ENCODE results near the gene MT1E. TPM values are rescaled to one million over a fixed set of nuclear protein-coding genes. Genes with fewer than 3 reads are reported as not detected.
A peak's percentile ranks its signal among the peaks of the same experiment; 100 is the strongest.
"Not testable (repeated sequence)": the region's sequence is repeated elsewhere in the genome, so short reads cannot be mapped to it uniquely, and the experiment has no call there.

The MT1E gene
- 1 to 10 TPM in 2 of 3 donors, not detected in 1; 1.4 to 2.5 TPM for polyA plus RNA-seq

- peak in 2 of 3 donors; percentile 10 to 29 for DNase-seq
- Mint-ChIP-seq H3K27ac (peak within 1 kb of the TSS in 1 of 6 donors; percentile 77), H3K4me3 (peak within 1 kb of the TSS; percentile 72 to 89 (median 83)), H3K9me3 (peaks cover 0 to 2% (median 0%) of the 10 kb centered on the region in 6 donors), H3K27me3 (ENCODE audit: low read depth in 3 of 3) (peaks cover 10 to 17% (median 12%) of the 10 kb centered on the region in 3 donors), H3K36me3 (no peaks in the 10 kb centered on the region), H3K4me1 (peaks cover 10 to 12% of the 10 kb centered on the region in 2 donors)
Measured at GRCh38 chr16:56625140-56625942, at the start of gene MT1E. TSS of gene MT1E (plus strand) at chr16:56625781. CDS start at chr16:56625852, 71 bp downstream.

- peaks cover 0 to 3% (median 0%) of the 10 kb centered on the region in 6 donors for H3K9me3 Mint-ChIP-seq
- H3K4me3 Mint-ChIP-seq, result no peak overlapping the region
- peak overlapping the region in 3 of 6 donors; percentile 2 to 37 (median 16) for H3K27ac Mint-ChIP-seq
- H3K36me3 Mint-ChIP-seq, result peaks cover 0 to 5% (median 0%) of the 10 kb centered on the region in 3 donors
- DNase-seq, result peak; percentile 80 to 83 (median 82)
- peaks cover 0 to 6% (median 2%) of the 10 kb centered on the region in 3 donors for H3K27me3 Mint-ChIP-seq (ENCODE audit: low read depth in 3 of 3)
- peaks cover 5 to 10% of the 10 kb centered on the region in 2 donors for H3K4me1 Mint-ChIP-seq
Measured at GRCh38 chr16:56576585-56577299, 48.8 kb upstream of the MT1E start.

GRCh38 chr16:56577300-56577625 lies 48.3 kb upstream of the MT1E start:
- DNase-seq, result no peak
- H3K9me3 Mint-ChIP-seq, result peaks cover 0 to 3% (median 0%) of the 10 kb centered on the region in 6 donors
- peaks cover 0 to 5% (median 0%) of the 10 kb centered on the region in 3 donors for H3K36me3 Mint-ChIP-seq
- H3K27me3 Mint-ChIP-seq (ENCODE audit: low read depth in 3 of 3), result peaks cover 2 to 6% (median 2%) of the 10 kb centered on the region in 3 donors
- peak overlapping the region in 2 of 6 donors; percentile 16 to 37 for H3K27ac Mint-ChIP-seq
- no peak overlapping the region for H3K4me3 Mint-ChIP-seq
- peaks cover 5 to 10% of the 10 kb centered on the region in 2 donors for H3K4me1 Mint-ChIP-seq

- no peaks in the 10 kb centered on the region for H3K36me3 Mint-ChIP-seq
- no peaks in the 10 kb centered on the region for H3K9me3 Mint-ChIP-seq
- H3K27ac Mint-ChIP-seq, result no peak overlapping the region
- DNase-seq, result no peak
- H3K27me3 Mint-ChIP-seq (ENCODE audit: low read depth in 3 of 3), result peaks cover 3 to 9% (median 8%) of the 10 kb centered on the region in 3 donors
- H3K4me1 Mint-ChIP-seq, result peaks cover 5 to 10% of the 10 kb centered on the region in 2 donors
- no peak overlapping the region for H3K4me3 Mint-ChIP-seq
Measured at GRCh38 chr16:56580391-56581048, 45.1 kb upstream of the MT1E start.

GRCh38 chr16:56582911-56583310 lies 42.7 kb upstream of the MT1E start:
- H3K9me3 Mint-ChIP-seq, H3K4me1 Mint-ChIP-seq, H3K27ac Mint-ChIP-seq, H3K36me3 Mint-ChIP-seq, DNase-seq, H3K4me3 Mint-ChIP-seq: not testable (repeated sequence)
- peaks cover 5 to 11% (median 9%) of the 10 kb centered on the region in 3 donors for H3K27me3 Mint-ChIP-seq (ENCODE audit: low read depth in 3 of 3)

- DNase-seq, result no peak
- no peaks in the 10 kb centered on the region for H3K4me1 Mint-ChIP-seq
- H3K36me3 Mint-ChIP-seq, result no peaks in the 10 kb centered on the region
- H3K9me3 Mint-ChIP-seq, result no peaks in the 10 kb centered on the region
- H3K27me3 Mint-ChIP-seq (ENCODE audit: low read depth in 3 of 3), result peaks cover 4 to 14% (median 9%) of the 10 kb centered on the region in 3 donors
- no peak overlapping the region for H3K27ac Mint-ChIP-seq
- H3K4me3 Mint-ChIP-seq, result no peak overlapping the region
Measured at GRCh38 chr16:56583351-56584168, 42.0 kb upstream of the MT1E start.

GRCh38 chr16:56584276-56584675 lies 41.3 kb upstream of the MT1E start:
- Mint-ChIP-seq H3K27ac (no peak overlapping the region), H3K4me1 (peaks cover 0 to 3% of the 10 kb centered on the region in 2 donors)

GRCh38 chr16:56588781-56589140 lies 36.8 kb upstream of the MT1E start:
- H3K27ac Mint-ChIP-seq, result no peak overlapping the region
- no peak for DNase-seq
- H3K36me3 Mint-ChIP-seq, result no peaks in the 10 kb centered on the region
- peak overlapping the region in 3 of 5 donors; percentile 41 to 65 (median 64) for H3K4me3 Mint-ChIP-seq
- no peaks in the 10 kb centered on the region for H3K9me3 Mint-ChIP-seq
- H3K27me3 Mint-ChIP-seq (ENCODE audit: low read depth in 3 of 3), result peaks cover 6 to 25% (median 9%) of the 10 kb centered on the region in 3 donors
- H3K4me1 Mint-ChIP-seq, result peaks cover 0 to 3% of the 10 kb centered on the region in 2 donors

More at GRCh38 chr16:56584276-56584675, 41.3 kb upstream of the MT1E start:
- no peak for DNase-seq
- no peaks in the 10 kb centered on the region for H3K36me3 Mint-ChIP-seq
- peaks cover 3 to 17% (median 9%) of the 10 kb centered on the region in 3 donors for H3K27me3 Mint-ChIP-seq (ENCODE audit: low read depth in 3 of 3)
- H3K9me3 Mint-ChIP-seq, result no peaks in the 10 kb centered on the region
- H3K4me3 Mint-ChIP-seq, result no peak overlapping the region

- no peak for DNase-seq
- Mint-ChIP-seq H3K27me3 (ENCODE audit: low read depth in 3 of 3) (peaks cover 6 to 25% (median 7%) of the 10 kb centered on the region in 3 donors), H3K36me3 (no peaks in the 10 kb centered on the region), H3K27ac (no peak within 1 kb of the TSS), H3K4me3 (peak within 1 kb of the TSS in 4 of 5 donors; percentile 19 to 65 (median 52)), H3K9me3 (no peaks in the 10 kb centered on the region), H3K4me1 (peaks cover 0 to 3% of the 10 kb centered on the region in 2 donors)
Measured at GRCh38 chr16:56589141-56590039, 36.2 kb upstream of the MT1E start, which contains the start of gene MT3. TSS of gene MT3 (plus strand) at chr16:56589528. CDS start at chr16:56589591, 63 bp downstream.

- Mint-ChIP-seq H3K27ac (no peak overlapping the region), H3K4me1 (peaks cover 0 to 3% of the 10 kb centered on the region in 2 donors), H3K9me3 (no peaks in the 10 kb centered on the region), H3K36me3 (no peaks in the 10 kb centered on the region), H3K4me3 (no peak overlapping the region), H3K27me3 (ENCODE audit: low read depth in 3 of 3) (peaks cover 2 to 22% (median 3%) of the 10 kb centered on the region in 3 donors)
- no peak for DNase-seq
Measured at GRCh38 chr16:56591377-56592060, 34.1 kb upstream of the MT1E start.

GRCh38 chr16:56593573-56594291 lies 31.8 kb upstream of the MT1E start:
- H3K27me3 Mint-ChIP-seq (ENCODE audit: low read depth in 3 of 3), result peaks cover 2 to 16% (median 4%) of the 10 kb centered on the region in 3 donors
- no peaks in the 10 kb centered on the region for H3K9me3 Mint-ChIP-seq
- no peak overlapping the region for H3K4me3 Mint-ChIP-seq

More at GRCh38 chr16:56593573-56594291, 31.8 kb upstream of the MT1E start:
- no peak for DNase-seq
- no peaks in the 10 kb centered on the region for H3K36me3 Mint-ChIP-seq
- H3K4me1 Mint-ChIP-seq, result peaks cover 0 to 2% of the 10 kb centered on the region in 2 donors
- H3K27ac Mint-ChIP-seq, result no peak overlapping the region

Data from immature natural killer cell (primary cell).